Panc1 (cell line): ENCODE results near the gene QKI. TPM values are rescaled to one million over a fixed set of nuclear protein-coding genes. Genes with fewer than 3 reads are reported as not detected.

Experiments
- ATAC-seq: fragments of 200-7000 bp; cut with Tn5 transposase; 2 replicates; pipeline ENCODE4 v1.9.1; 2020; ENCODE audit warnings: mild to moderate bottlenecking, moderate library complexity
- BruUV-seq: library from RNA; stranded (reverse); fragments of 400-500 nt; replicated peaks from 2 replicates; lab custom pipeline; 2021; lab: Mats Ljungman, UMichigan
- CTCF ChIA-PET: fragments of 300-600 bp; sonication (Branson Sonifier 250); formaldehyde crosslinking; loops from one replicate; lab custom pipeline; 2022; ENCODE audit warnings: antibody characterized with exemption; lab: Charles Lee
- POLR2A ChIA-PET: fragments of 300-600 bp; sonication (Branson Sonifier 250); formaldehyde crosslinking; loops from one replicate; lab custom pipeline; 2022; ENCODE audit warnings: antibody characterized with exemption; lab: Charles Lee
- DNase-seq: peaks from one replicate; pipeline ENCODE4 v3.0.0-alpha.2; 2010; ENCODE audit warnings: low read depth, low spot score
- H3K27ac ChIP-seq: 2 replicates; pipeline ENCODE4 v1.5.1; 2011; ENCODE audit warnings: mild to moderate bottlenecking, low read length, inconsistent platforms
- H3K27me3 ChIP-seq: fragments of 200-500 bp; sonication (Bioruptor generic); 2 replicates; pipeline ENCODE4 v1.6.0; 2014; ENCODE audit warnings: low read length, inconsistent platforms; ENCODE audit not compliant: control insufficient read depth, insufficient read depth
- H3K36me3 ChIP-seq: fragments of 200-500 bp; sonication (Bioruptor generic); 2 replicates; pipeline ENCODE4 v1.5.1; 2014; ENCODE audit warnings: inconsistent platforms, mild to moderate bottlenecking, low read length, moderate library complexity; ENCODE audit not compliant: control insufficient read depth, insufficient read depth
- H3K4me1 ChIP-seq: 2 replicates; pipeline ENCODE4 v1.5.1; 2011; ENCODE audit warnings: inconsistent platforms, mild to moderate bottlenecking, low read length, moderate library complexity; ENCODE audit not compliant: control insufficient read depth, insufficient read depth
- H3K4me3 ChIP-seq, 2 experiments: 2 replicates each; pipeline ENCODE4 v1.5.1; 2011 to 2012; ENCODE audit warnings: low read depth in 2 of 2, low read length in 2 of 2, mild to moderate bottlenecking in 2 of 2, inconsistent platforms in 1 of 2, moderate library complexity in 1 of 2
- H3K9me3 ChIP-seq: fragments of 200-500 bp; sonication (Bioruptor generic); 2 replicates; pipeline ENCODE4 v1.5.1; 2014; ENCODE audit warnings: low read depth, mild to moderate bottlenecking, inconsistent platforms, low read length, moderate library complexity; ENCODE audit not compliant: control insufficient read depth, insufficient read depth
- CTCF ChIP-seq: fragments of 450-650 bp; IDR thresholded peaks from 2 replicates; pipeline ENCODE4 v1.5.1; 2017; ENCODE audit warnings: mild to moderate bottlenecking
- POLR2AphosphoS5 ChIP-seq: IDR thresholded peaks from 2 replicates; pipeline ENCODE4 v1.6.1; 2012; ENCODE audit warnings: mild to moderate bottlenecking, low read depth, low read length, moderate library complexity
- REST ChIP-seq, 2 experiments: IDR thresholded peaks; 2 replicates each; pipeline ENCODE4 v1.6.1; 2011 to 2012; ENCODE audit warnings: low read depth in 2 of 2, control low read depth in 1 of 2, low read length in 1 of 2, mild to moderate bottlenecking in 1 of 2, moderate library complexity in 1 of 2; ENCODE audit not compliant: insufficient read depth in 1 of 2
- SIN3A ChIP-seq: IDR thresholded peaks from 2 replicates; pipeline ENCODE4 v1.6.1; 2012; ENCODE audit warnings: low read depth, mild to moderate bottlenecking, low read length, moderate library complexity, borderline replicate concordance; ENCODE audit not compliant: insufficient read depth
- TCF7L2 ChIP-seq: IDR thresholded peaks from 2 replicates; pipeline ENCODE4 v1.6.1; 2011; ENCODE audit warnings: mild to moderate bottlenecking, low read depth, low read length, inconsistent platforms
- in situ Hi-C: cut with HindIII; loops from 2 replicates; pipeline ENCODE4 v1.10.0; 2016; ENCODE audit warnings: low sequenced_read_pairs, low pct_unique_long_range_greater_than_20kb
- intact Hi-C: fragments of 100-400 bp; cut with micrococcal nuclease; formaldehyde crosslinking; loops from one replicate; pipeline ENCODE4 v1.10.0; 2022; ENCODE audit not compliant: unreplicated experiment
- total RNA-seq: library from RNA; stranded (reverse); gene quantifications from one replicate; pipeline ENCODE4 v1.2.1, GENCODE V29; 2021; ENCODE audit not compliant: unreplicated experiment

The QKI gene
- total RNA-seq, 1 experiment from 2014 or later, result 176 TPM

GRCh38 chr6:163483107-163483506, 68.6 kb downstream of the QKI start:
- ChIA-PET CTCF (no interaction called here), POLR2A (no interaction called here)
- intact Hi-C loops (no loop called here), in situ Hi-C loops (no loop called here)
- H3K36me3 ChIP-seq, result peaks cover 4% of the 10 kb centered on the region; the same call in 1 of the 2 replicates
- ATAC-seq (no peak), DNase-seq (no peak)
- no peak overlapping the region for H3K27ac ChIP-seq
- BruUV-seq, result no TSS peak
- no peak for TF ChIP-seq CTCF
- no peak overlapping the region for H3K4me3 ChIP-seq
- H3K27me3 ChIP-seq, result no peaks in the 10 kb centered on the region
- H3K9me3 ChIP-seq, result no peaks in the 10 kb centered on the region
- H3K4me1 ChIP-seq, result peaks cover 7% of the 10 kb centered on the region

GRCh38 chr6:163485388-163485851, 70.9 kb downstream of the QKI start:
- peaks cover 20% of the 10 kb centered on the region for H3K4me1 ChIP-seq
- ChIA-PET CTCF (no interaction called here), POLR2A (no interaction called here)
- no peaks in the 10 kb centered on the region for H3K9me3 ChIP-seq
- no peak for TF ChIP-seq TCF7L2
- no peak for TF ChIP-seq SIN3A
- no peak for TF ChIP-seq REST (IDR thresholded peaks at IDR 0.05; ENCODE audit: insufficient read depth in 1 of 2, low read depth in 2 of 2, low read length in 1 of 2)
- TF ChIP-seq POLR2AphosphoS5, result no peak
- TF ChIP-seq CTCF, result no peak
- intact Hi-C loops (no loop called here), in situ Hi-C loops (no loop called here)
- no peak for DNase-seq
- H3K4me3 ChIP-seq, result no peak overlapping the region
- ATAC-seq, result no peak
- BruUV-seq, result no TSS peak
- H3K36me3 ChIP-seq, result no peaks in the 10 kb centered on the region
- peak overlapping the region; percentile 48; the same call in 1 of the 2 replicates for H3K27ac ChIP-seq
- no peaks in the 10 kb centered on the region for H3K27me3 ChIP-seq
